GM21619 (cell line): ENCODE results near the gene OR8K3.

Experiments
- ATAC-seq: cut with Tn5 transposase; IDR thresholded peaks from one replicate; pipeline ENCODE4 v1.9.1; 2021; ENCODE audit not compliant: unreplicated experiment

Gene OR8K3

DNA sequence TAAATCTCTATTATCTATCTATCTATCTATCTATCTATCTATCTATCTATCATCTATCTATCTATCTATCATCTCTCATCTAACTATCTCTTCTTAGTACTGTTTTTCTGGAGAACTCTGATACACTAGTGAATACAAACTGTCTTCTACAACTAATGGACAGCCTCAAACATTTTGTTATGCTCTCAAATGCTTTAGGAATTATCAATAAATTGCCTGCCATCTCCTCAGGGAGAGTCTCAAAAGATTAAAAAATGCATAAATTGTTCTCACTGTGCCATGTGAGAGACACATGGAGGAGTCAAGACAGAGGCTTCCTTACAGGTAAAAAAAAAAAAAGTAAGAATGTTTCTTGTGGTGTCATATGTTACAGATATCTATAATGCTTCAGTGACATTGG is at the start of gene OR8K3:
Gene OR8K3 (plus strand): TSS at position 301 of the 400 bp plus-strand sequence. CDS start 3,163 bp downstream, outside the sequence.
- no peak for ATAC-seq

GRCh38 chr11:56271092-56271491 is 43.9 kb upstream of the OR8K3 start:
- no peak for ATAC-seq

DNA sequence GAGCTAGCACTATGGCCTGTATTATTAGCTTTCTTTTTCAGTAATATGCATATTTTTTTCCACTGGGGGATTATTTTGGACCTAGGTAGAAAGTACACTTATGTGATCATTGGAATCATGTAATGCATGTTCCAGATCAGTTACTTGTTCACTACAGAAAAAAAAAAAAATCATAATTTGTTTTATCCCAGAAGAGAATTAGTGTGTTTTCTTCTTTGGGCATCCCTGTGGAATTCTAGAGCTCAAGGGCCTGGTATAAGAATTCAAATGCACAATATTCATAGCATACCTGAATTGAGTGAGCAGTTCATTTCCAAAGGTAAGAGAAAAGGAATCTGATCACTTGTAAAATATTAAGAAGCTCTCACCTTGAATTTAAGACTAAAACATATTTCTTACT is 41.1 kb upstream of the OR8K3 start, which contains the start of gene OR5T1:
Gene OR5T1 (plus strand): TSS at position 301 of the 400 bp plus-strand sequence. CDS start 1,485 bp downstream, outside the sequence.
- ATAC-seq, result no peak

- no peak for ATAC-seq
These were observed 22.8 kb upstream of the OR8K3 start, which contains the start of gene OR8H1 for GRCh38 chr11:56292154-56292553. TSS of gene OR8H1 (minus strand) at chr11:56292254. CDS start at chr11:56291062, 1,192 bp downstream.

DNA sequence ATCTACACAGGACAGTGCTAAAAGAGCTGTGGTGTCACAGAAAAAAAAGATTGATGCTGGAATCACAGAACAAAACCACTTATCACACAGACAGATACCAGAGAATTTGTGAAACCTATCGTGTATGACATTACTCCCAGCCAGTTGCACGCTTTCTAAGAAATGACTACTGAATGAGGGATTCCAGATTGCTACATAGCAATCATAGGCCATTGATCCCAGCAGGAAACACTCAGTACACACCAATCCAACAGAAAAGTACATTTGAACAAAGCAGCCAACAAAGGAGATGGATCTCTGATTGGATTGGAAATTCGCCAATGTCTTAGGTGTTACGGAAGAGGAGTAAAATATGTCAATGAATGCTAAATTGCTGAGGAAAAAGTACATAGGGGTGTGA is 18.0 kb upstream of the OR8K3 start:
- no peak for ATAC-seq

- no peak for ATAC-seq
These were observed 7.1 kb upstream of the OR8K3 start for GRCh38 chr11:56307836-56308235.

- no peak for ATAC-seq
These were observed 17.0 kb downstream of the OR8K3 start for GRCh38 chr11:56331861-56332491.

DNA sequence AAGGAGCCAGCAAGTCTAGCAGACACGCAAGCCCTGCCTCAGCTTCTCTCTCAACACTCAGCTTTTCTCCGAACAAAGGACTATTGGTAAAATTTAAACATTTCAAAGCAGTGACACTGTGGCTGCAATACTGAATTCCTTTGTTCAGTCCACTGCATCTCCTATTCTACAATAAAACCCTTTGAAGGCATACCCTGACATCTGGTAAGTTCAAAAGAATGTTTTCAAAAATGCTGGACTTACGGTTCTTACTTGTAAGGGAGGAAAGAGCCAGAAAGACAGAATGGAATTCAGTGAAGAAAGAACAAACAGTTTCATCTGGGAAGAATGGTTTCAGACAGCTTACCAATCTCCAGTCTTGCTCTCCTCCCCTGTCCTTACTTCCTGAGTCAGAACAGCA is 18.2 kb downstream of the OR8K3 start:
- ATAC-seq, result no peak

DNA sequence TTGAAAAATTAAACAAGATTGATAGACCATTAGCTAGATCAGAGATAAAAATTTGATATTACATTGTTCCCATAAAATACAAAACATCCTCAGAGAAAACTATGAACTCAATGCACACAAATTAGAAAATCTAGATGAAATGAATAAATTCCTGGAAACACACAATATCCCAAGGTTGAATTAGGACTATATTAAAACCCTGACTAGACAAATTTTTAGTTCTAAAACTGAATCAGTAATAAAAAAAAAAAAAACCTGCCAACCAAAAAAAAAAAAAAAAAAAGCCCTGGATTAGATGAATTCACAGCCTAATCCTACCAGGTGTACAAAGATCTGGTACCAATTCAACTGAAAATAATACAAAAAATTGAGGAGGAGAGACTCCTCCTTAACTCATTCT is 25.3 kb downstream of the OR8K3 start:
- no peak for ATAC-seq

DNA sequence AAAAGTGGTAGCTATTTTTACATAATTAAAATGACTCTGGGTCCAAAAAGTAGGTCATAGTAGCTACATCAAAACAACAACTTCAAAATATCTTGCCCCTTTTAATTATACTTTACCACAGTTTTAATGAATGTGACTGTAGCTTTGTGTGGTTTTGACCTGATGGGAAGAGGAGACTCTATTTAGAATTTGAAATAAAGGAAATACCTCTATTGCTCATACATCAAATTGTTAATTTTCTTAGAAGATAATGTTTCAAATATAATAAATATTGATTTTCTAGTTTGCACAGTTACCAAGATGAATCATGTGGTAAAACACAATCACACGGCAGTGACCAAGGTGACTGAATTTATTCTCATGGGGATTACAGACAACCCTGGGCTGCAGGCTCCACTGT is 30.8 kb downstream of the OR8K3 start, which contains the start of gene OR8K1:
Gene OR8K1 (plus strand): TSS at position 301 of the 400 bp plus-strand sequence. CDS start 0 bp downstream, at position 301.
- ATAC-seq, result no peak

DNA sequence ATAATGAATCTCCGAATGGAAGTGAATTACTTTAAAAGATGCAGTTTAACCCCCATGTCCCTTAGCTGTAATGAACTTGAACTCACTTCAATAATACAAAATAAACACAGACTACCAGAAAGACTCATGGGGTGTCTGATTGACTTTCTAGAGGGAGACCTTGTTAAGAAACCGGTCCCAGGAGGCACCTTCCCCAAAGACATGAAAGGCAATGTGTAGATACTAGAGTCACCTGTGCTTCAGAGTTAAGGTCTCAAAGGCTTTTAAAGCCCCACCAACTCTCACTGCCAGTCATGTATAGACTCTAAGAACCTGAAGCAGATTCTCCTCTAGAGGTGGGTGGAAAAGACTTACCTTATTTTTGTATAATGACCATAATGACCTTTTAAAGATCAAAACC is 39.0 kb downstream of the OR8K3 start, which contains the start of gene OR8J1:
Gene OR8J1 (plus strand): TSS at position 301 of the 400 bp plus-strand sequence. CDS start 5,956 bp downstream, outside the sequence.
- ATAC-seq, result no peak
